ENCODE results near the gene LNX1.
A peak's percentile ranks its signal among the peaks of the same experiment; 100 is the strongest.

LNX1 gene

GRCh38 chr4:53571936-53572599, 19.2 kb downstream of the LNX1 start:
- no peak for DNase-seq

- DNase-seq: no peak
Observed at GRCh38 chr4:53563824-53564223, 27.5 kb downstream of the LNX1 start.

DNA sequence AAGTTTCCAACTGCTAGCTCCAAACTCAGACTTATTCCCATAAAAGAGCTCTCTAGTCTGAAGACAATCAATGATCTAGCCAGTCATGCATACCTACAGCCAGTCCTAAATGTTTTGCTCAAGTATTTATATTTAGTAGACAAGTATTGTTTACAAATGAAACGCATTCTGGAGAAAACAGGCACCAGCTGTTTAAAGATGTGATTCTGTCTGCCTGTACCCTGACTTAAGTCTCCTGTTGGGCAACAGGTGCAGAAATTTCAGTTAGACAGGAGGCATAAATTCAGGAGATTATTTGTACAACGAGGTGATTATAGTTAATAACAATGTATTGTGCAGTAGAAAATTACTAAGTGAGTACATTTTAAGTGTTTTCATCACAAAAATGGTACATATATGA, 28.9 kb downstream of the LNX1 start:
- peak; percentile 59 for DNase-seq

GRCh38 chr4:53559021-53559620, 32.2 kb downstream of the LNX1 start:
- DNase-seq: no peak

DNA sequence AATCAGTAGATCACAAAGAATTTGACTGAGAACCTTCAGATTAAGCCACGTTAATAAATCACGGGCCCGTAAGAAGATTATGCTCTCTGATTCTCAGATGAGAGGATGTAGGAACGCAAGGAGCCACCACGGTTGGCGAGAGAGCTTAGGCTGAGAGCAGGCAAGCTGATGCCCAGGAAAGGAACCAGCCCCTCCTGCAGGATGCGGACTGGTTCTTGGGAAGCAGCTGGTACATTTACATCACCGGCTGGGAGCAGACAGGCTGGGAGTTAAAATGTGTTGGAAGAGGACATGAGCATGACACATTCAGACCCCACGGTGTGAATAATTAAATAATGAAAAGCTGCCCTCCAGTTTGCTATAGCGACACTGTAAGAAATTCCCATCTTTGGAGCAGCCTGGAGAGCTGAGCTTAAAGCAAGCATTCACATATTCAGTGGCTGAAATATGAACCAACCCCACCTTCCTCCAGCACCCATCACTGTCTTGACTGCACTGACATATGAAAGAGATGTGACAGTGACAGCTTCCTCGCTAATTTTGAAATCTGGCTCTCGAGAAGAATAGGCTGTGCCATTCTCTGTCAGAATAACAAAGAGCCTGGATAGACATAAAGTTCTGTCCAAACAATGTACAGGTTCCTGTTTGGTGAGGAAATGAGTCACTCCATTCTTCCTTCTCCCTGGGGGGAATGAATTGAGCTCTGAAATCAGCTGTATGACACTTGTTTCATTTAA, 33.1 kb downstream of the LNX1 start:
- DNase-seq: peak; percentile 17

DNA sequence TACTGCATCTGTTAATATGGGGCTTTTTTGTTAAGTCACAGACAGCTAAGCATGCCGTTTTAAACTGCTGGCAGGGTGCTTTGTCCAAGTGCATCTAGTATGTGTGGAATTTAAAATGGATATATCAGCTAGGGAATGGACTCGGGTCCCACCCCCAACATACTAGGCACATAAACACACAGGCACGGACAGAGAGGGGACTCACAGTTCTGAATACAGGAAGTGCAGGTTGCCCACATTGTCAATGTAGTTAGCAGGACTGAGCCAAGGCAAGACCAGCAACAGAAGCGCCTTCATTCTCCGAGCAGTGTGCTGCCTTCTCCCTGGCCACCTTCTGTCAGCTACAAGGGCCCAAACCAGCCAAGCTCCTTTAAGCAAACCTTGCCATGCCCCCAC, 33.6 kb downstream of the LNX1 start:
- DNase-seq: no peak

DNA sequence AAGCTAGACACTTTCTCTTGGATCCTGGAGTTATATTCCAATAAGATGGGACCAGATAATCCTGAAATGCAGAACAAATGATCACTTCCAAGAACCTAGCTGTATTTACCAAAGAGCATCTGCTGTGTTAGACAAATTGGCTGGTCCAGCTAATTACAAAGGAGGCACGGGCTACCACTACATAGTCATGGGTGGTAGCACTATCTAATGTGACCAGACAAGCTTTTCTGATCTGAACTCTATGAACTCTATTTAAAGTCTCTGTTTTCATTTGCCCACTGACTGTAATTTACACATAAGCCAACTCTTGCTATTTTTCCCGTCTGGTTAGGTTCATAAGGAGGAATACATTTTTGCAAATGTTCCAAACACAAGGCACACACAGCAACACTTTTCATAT, 34.6 kb downstream of the LNX1 start:
- no peak for DNase-seq

- DNase-seq: no peak
Observed at GRCh38 chr4:53553486-53554210, 37.6 kb downstream of the LNX1 start.

- no peak for DNase-seq
Observed at GRCh38 chr4:53552711-53553110, 38.6 kb downstream of the LNX1 start.

GRCh38 chr4:53551958-53552357, 39.3 kb downstream of the LNX1 start:
- no peak for DNase-seq

DNA sequence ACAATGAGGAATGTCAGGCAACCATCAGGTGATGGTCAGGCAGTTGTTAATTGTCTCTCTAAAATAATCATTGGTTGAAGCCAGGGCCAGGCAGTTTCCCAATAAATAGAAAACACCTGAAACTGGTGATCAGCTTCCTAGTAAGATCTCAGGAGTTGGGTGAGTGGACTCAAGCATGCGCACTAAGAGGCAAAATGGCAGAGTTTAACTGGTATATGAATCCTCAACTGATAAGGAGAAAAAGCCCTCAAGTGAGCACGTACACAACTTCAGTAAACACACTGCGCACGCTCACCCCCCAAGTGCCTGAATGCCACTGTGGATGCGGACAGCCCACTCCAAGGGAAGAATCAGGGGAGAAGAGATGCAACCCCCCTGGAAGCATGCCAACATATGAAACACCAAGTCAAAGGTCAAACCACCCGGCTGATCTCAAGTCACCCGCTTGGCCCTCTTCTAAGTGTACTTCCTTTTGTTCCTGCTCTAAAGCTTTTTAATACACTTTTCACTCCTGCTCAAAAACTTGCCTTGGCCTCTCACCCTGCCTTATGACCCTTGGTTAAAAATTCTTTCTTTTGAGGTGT, 39.9 kb downstream of the LNX1 start:
- DNase-seq: no peak

- DNase-seq: no peak
Observed at GRCh38 chr4:53548662-53549061, 42.6 kb downstream of the LNX1 start.

DNA sequence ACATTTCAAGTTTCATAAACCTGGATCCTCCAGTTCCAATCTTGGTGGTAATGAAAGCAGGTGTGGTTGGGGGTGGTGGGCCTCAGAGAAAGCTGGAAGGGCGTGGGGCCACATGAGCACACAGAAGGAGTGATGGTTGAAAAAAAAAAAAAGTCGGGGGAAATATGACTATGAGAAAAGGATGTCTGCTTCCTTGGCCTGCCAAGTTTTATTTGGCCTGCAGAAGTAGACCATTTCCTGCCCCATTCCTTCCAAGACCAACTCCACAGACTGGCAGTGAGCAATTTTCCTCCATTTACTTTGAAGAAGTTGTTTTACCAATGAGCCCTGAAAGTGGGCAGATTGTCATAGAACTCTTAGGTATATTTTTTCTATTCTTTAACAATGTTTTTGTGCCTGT, 43.3 kb downstream of the LNX1 start:
- DNase-seq: no peak

DNA sequence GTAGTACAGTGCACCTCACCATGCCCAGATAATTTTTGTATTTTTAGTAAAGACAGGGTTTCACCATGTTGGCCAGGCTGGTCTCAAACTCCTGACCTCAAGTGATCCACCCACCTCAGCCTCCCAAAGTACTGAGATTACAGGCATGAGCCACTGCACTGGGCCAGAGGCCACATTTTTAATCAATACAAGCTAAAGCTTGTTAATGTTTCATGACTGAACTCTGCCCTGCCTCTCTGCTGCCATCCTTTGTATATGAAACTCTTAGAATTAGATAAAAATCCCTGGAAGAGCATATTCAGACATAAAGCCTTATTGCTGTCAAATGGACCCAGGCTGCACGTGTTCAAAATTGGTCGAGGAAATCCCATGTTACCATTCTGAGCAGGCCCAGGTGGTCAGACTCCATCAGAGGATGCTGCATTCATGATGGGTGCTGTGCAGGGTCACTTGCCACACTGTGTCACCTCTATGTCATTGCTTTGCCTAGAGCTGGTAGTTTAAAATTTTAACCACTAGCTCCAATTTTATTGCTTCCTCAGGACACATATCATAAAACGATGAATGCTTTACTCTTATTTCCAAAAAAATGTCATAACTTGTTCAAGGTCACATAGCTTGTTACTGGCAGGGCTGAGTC, 45.2 kb downstream of the LNX1 start:
- no peak for DNase-seq

GRCh38 chr4:53545273-53545672, 46.0 kb downstream of the LNX1 start:
- DNase-seq: no peak

DNA sequence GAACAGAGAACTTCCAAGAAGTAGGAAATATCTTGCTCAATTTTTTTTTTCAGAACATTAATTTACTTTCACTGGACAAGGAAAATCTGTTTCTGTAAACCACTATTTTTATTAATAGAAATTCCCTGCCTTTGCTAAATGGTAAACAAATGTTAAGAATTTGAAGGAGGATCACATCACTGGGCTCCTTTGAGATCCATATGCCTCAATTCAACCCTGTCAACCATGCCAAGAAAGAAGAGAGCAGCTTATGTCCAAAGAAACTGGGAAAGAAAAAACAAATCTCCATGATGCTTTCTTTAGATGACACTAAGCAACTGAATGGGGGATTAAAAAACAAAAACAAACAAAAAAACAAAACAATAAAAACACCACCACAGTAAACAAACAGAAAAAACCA, 47.7 kb downstream of the LNX1 start:
- no peak for DNase-seq

DNA sequence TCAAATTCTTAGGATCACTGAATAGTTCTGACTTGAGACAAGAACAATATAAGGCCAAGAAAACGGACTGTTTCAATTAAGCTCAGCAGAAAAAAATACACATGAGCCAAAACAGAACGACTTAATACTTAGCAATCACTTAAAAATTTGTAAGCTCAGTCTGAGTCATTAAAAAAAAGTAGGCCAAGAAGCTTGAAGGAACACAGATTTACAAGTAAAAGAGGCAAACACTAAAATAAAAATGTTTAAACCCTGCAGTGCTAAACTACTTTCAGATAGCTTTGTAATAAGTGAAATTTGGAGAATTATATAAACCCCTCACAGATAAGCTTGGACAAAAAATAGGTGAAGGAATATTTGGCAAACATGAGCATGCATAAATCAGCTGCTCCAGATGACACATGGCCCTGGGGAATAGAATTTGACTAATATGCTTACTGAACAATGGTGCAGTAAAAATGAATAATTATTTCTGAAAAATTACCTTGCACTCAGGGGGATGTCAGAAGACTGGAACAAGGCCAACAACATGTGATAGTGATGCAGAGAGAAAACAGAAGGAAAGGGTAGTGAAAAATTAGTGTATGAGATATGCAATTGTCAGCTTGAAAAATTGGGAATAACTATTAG, 49.6 kb downstream of the LNX1 start:
- DNase-seq: peak; percentile 45

GRCh38 chr4:53538756-53539155, 52.5 kb downstream of the LNX1 start:
- DNase-seq: no peak

GRCh38 chr4:53537606-53538005, 53.7 kb downstream of the LNX1 start:
- DNase-seq: no peak

- DNase-seq: no peak
Observed at GRCh38 chr4:53536328-53536727, 55.0 kb downstream of the LNX1 start.

DNA sequence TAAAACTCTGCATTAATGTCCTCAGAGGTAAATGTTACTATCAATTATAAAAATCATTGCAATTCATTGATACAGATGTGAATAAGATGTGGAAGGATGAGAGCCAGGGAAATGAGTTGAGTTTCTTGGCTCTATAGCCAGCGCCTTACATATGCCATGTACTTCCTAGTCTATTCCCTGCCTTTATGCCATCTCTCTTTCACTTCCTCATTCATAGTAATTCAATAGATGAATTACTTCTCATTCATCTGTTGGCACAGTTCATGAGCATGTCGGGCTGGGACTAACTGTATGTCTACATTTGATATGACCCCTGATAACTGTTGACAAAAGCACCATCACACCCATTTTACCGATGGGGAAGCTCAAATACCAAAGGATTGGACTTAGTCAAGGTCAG, 55.7 kb downstream of the LNX1 start:
- DNase-seq: no peak

DNA sequence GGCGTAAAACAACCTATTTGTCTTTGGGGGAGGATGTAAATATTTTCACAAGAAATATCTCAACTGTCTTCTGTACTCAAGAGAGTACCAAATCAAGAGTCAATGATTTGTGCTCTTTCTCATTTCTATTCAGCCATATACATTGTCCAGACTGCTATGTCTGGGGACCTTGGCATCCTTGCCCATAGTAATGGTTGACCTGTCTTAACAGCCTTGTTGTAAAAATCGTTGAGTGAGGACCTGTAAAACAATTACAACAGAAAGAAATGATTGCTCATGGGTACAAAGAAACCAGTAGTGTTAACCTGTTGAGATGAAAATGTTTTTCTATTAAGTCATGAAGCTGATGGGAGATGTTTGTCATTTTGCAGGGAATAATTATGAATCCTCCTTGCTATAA, 56.6 kb downstream of the LNX1 start:
- DNase-seq: no peak
